IMR-90 (cell line): ENCODE results near the gene SCN1B. TPM values are rescaled to one million over a fixed set of nuclear protein-coding genes. Genes with fewer than 3 reads are reported as not detected.

ENCODE experiments used
- ATAC-seq: fragments of 200-7000 bp; cut with Tn5 transposase; 2 replicates; pipeline ENCODE4 v1.9.1; 2020; ENCODE audit warnings: low read depth, mild to moderate bottlenecking, moderate library complexity
- BruUV-seq: library from RNA; stranded (reverse); fragments of 400-500 nt; replicated peaks from 2 replicates; lab custom pipeline; 2021; lab: Mats Ljungman, UMichigan
- CTCF ChIA-PET: fragments of 300-600 bp; formaldehyde crosslinking; extraction: SDS; loops from one replicate; lab custom pipeline; 2021; ENCODE audit warnings: antibody characterized with exemption; lab: Yijun Ruan, JAX
- POLR2A ChIA-PET: fragments of 300-600 bp; sonication (Branson Sonifier 250); formaldehyde crosslinking; loops from one replicate; lab custom pipeline; 2022; ENCODE audit warnings: antibody characterized with exemption; ENCODE audit not compliant: unreplicated experiment; lab: Charles Lee
- DNase-seq: peaks from one replicate; pipeline ENCODE4 v3.0.0; 2013
- H2AFZ ChIP-seq: replicated peaks from 2 replicates; pipeline ENCODE3; 2013; ENCODE audit warnings: low read length, mild to moderate bottlenecking; ENCODE audit not compliant: poor library complexity
- H2AK5ac ChIP-seq: 2 replicates; pipeline ENCODE4 v1.6.1; 2013; ENCODE audit warnings: low read depth, low read length, inconsistent platforms
- H2AK9ac ChIP-seq: replicated peaks from 2 replicates; pipeline ENCODE3; 2013; ENCODE audit warnings: mild to moderate bottlenecking, low read depth, low read length, moderate library complexity; ENCODE audit not compliant: poor library complexity
- H2BK120ac ChIP-seq: 2 replicates; pipeline ENCODE4 v1.6.1; 2013; ENCODE audit warnings: low read depth, low read length, inconsistent platforms
- H2BK15ac ChIP-seq: 3 replicates; pipeline ENCODE4 v1.6.1; 2013; ENCODE audit warnings: low read depth, low read length, inconsistent platforms
- H2BK20ac ChIP-seq: 2 replicates; pipeline ENCODE4 v1.6.1; 2013; ENCODE audit warnings: low read depth, mild to moderate bottlenecking, inconsistent platforms, low read length, moderate library complexity
- H2BK5ac ChIP-seq: 2 replicates; pipeline ENCODE4 v1.6.1; 2013; ENCODE audit warnings: mild to moderate bottlenecking, low read depth, low read length, inconsistent platforms; ENCODE audit not compliant: poor library complexity, severe bottlenecking
- H3K14ac ChIP-seq: replicated peaks from 2 replicates; pipeline ENCODE4 v1.6.1; 2013; ENCODE audit warnings: low read depth, low read length, inconsistent platforms
- H3K18ac ChIP-seq: 2 replicates; pipeline ENCODE4 v1.6.1; 2013; ENCODE audit warnings: low read depth, low read length, control low read depth
- H3K23ac ChIP-seq: 2 replicates; pipeline ENCODE4 v1.6.1; 2013; ENCODE audit warnings: low read depth, low read length, inconsistent platforms
- H3K27ac ChIP-seq: 2 replicates; pipeline ENCODE4 v1.5.1; 2013; ENCODE audit warnings: mild to moderate bottlenecking, control low read depth, low read length; ENCODE audit not compliant: insufficient read depth
- H3K27me3 ChIP-seq: 2 replicates; pipeline ENCODE4 v1.6.1; 2013; ENCODE audit warnings: low read length; ENCODE audit not compliant: control insufficient read depth, insufficient read depth
- H3K36me3 ChIP-seq: 2 replicates; pipeline ENCODE4 v1.6.1; 2013; ENCODE audit warnings: low read length, mixed read lengths; ENCODE audit not compliant: control insufficient read depth, insufficient read depth
- H3K4ac ChIP-seq: 2 replicates; pipeline ENCODE4 v1.6.1; 2013; ENCODE audit warnings: low read depth, low read length, inconsistent platforms
- H3K4me1 ChIP-seq: 2 replicates; pipeline ENCODE4 v1.6.1; 2013; ENCODE audit warnings: low read length, mixed read lengths; ENCODE audit not compliant: control insufficient read depth, insufficient read depth
- H3K4me2 ChIP-seq: 2 replicates; pipeline ENCODE4 v1.6.1; 2013; ENCODE audit warnings: low read depth, mild to moderate bottlenecking, control low read depth, low read length, moderate library complexity
- H3K4me3 ChIP-seq: 2 replicates; pipeline ENCODE4 v1.5.1; 2013; ENCODE audit warnings: low read depth, mild to moderate bottlenecking, control low read depth, low read length, moderate library complexity; ENCODE audit not compliant: insufficient read depth
- H3K56ac ChIP-seq: 2 replicates; pipeline ENCODE4 v1.6.1; 2013; ENCODE audit warnings: low read length, inconsistent platforms; ENCODE audit not compliant: insufficient read depth; ENCODE audit errors: extremely low read depth
- H3K79me1 ChIP-seq, 2 experiments: 2 replicates each; pipeline ENCODE4 v1.6.1; 2013; ENCODE audit warnings: low read length in 2 of 2, inconsistent platforms in 1 of 2, low read depth in 1 of 2
- H3K9ac ChIP-seq: 2 replicates; pipeline ENCODE4 v1.6.1; 2013; ENCODE audit warnings: low read depth, low read length, control low read depth
- H3K9me1 ChIP-seq: 2 replicates; pipeline ENCODE4 v1.6.1; 2013; ENCODE audit warnings: low read length, inconsistent platforms; ENCODE audit not compliant: insufficient read depth
- H3K9me3 ChIP-seq: 2 replicates; pipeline ENCODE4 v1.6.1; 2013; ENCODE audit warnings: low read length; ENCODE audit not compliant: control insufficient read depth, insufficient read depth
- H4K20me1 ChIP-seq: 2 replicates; pipeline ENCODE4 v1.6.1; 2013; ENCODE audit warnings: low read length, inconsistent platforms; ENCODE audit not compliant: insufficient read depth
- H4K5ac ChIP-seq: 2 replicates; pipeline ENCODE4 v1.6.1; 2013; ENCODE audit warnings: mild to moderate bottlenecking, low read depth, low read length, control low read depth
- H4K8ac ChIP-seq, 2 experiments: 2 replicates each; pipeline ENCODE4 v1.6.1; 2013; ENCODE audit warnings: low read depth in 2 of 2, low read length in 2 of 2, control low read depth in 1 of 2, inconsistent platforms in 1 of 2
- H4K91ac ChIP-seq: 2 replicates; pipeline ENCODE4 v1.6.1; 2013; ENCODE audit warnings: low read depth, low read length, inconsistent platforms; ENCODE audit not compliant: insufficient read depth
- BHLHE40 ChIP-seq: fragments of 150-350 bp; IDR thresholded peaks from 2 replicates; pipeline ENCODE4 v1.6.1; 2016; ENCODE audit warnings: mild to moderate bottlenecking, low read depth, low read length
- CEBPB ChIP-seq: IDR thresholded peaks from 2 replicates; pipeline ENCODE4 v1.6.1; 2012; ENCODE audit warnings: low read depth, low read length, improper control_type of control experiment
- CHD1 ChIP-seq: IDR thresholded peaks from 2 replicates; pipeline ENCODE4 v1.6.1; 2012; ENCODE audit warnings: low read depth, low read length, improper control_type of control experiment
- MAFK ChIP-seq: IDR thresholded peaks from 2 replicates; pipeline ENCODE4 v1.6.1; 2012; ENCODE audit warnings: low read depth, low read length, improper control_type of control experiment
- MAZ ChIP-seq: IDR thresholded peaks from 2 replicates; pipeline ENCODE4 v1.6.1; 2012; ENCODE audit warnings: low read depth, mild to moderate bottlenecking, low read length, improper control_type of control experiment, moderate library complexity, borderline replicate concordance
- NFE2L2 ChIP-seq: fragments of 150-350 bp; IDR thresholded peaks from 2 replicates; pipeline ENCODE4 v1.6.1; 2016; ENCODE audit warnings: low read depth, mild to moderate bottlenecking, low read length
- RFX5 ChIP-seq: IDR thresholded peaks from 2 replicates; pipeline ENCODE4 v1.8.0; 2012; ENCODE audit warnings: low read depth, mild to moderate bottlenecking, low read length, moderate library complexity
- USF2 ChIP-seq: fragments of 150-350 bp; IDR thresholded peaks from 2 replicates; pipeline ENCODE4 v1.6.1; 2017; ENCODE audit warnings: mild to moderate bottlenecking, antibody characterized with exemption, low read length, low read depth
- WGBS, 2 experiments: methylation state at CpG; one replicate each; pipeline versions ENCODE4 v1.1.5 to v1.1.7; 2013; ENCODE audit warnings: missing lambda C conversion rate in 2 of 2; ENCODE audit not compliant: insufficient read length in 1 of 2; ENCODE audit errors: extremely low coverage in 2 of 2; 5-methylcytosine and 5-hydroxymethylcytosine counted together
- dilution Hi-C: fragments of 300-500 bp; cut with HindIII; formaldehyde crosslinking; loops from one replicate; pipeline ENCODE4 v1.14.3; 2018; ENCODE audit warnings: low sequenced_read_pairs; ENCODE audit not compliant: unreplicated experiment
- in situ Hi-C: fragments of 300-500 bp; cut with MboI; formaldehyde crosslinking; loops from 3 replicates; pipeline ENCODE4 v1.14.3; 2019; ENCODE audit warnings: low sequenced_read_pairs, inconsistent platforms, mixed read lengths
- intact Hi-C: fragments of 100-400 bp; cut with micrococcal nuclease; formaldehyde crosslinking; loops from 2 replicates; pipeline ENCODE4 v1.10.0; 2022
- polyA plus RNA-seq, 3 experiments: library from polyadenylated mRNA; depleted of rRNA; stranded (reverse); fragments of >200 nt; gene quantifications; 2 replicates each; pipeline ENCODE4 v1.2.3, GENCODE V29; 2012; ENCODE audit warnings: low replicate concordance in 1 of 3
- total RNA-seq: library from RNA; depleted of rRNA; stranded (reverse); fragments of >200 nt; gene quantifications from 2 replicates; pipeline ENCODE4 v1.2.3, GENCODE V29; 2012
- TF ChIP-seq, protein P1 (sequence below): conservative IDR thresholded peaks from 2 replicates; pipeline ENCODE4 v1.5.1; 2012; ENCODE audit warnings: mild to moderate bottlenecking, low read depth, low read length, improper control_type of control experiment
- TF ChIP-seq, protein P2 (sequence below): fragments of 150-350 bp; IDR thresholded peaks from 2 replicates; pipeline ENCODE4 v1.6.1; 2016; ENCODE audit warnings: low read depth, mild to moderate bottlenecking, low read length, moderate library complexity, borderline replicate concordance

The SCN1B gene
- total and polyA plus RNA-seq, 2 of the 4 experiments (the other 2 are of a cell fraction) = 2.0 to 9.6 TPM

- no peak overlapping the region for H3K4ac ChIP-seq
- no peaks in the 10 kb centered on the region for H4K20me1 ChIP-seq
- ATAC-seq (no peak), DNase-seq (no peak)
- no peak overlapping the region for H3K27ac ChIP-seq
- no peak overlapping the region for H2BK15ac ChIP-seq
- no TSS peak for BruUV-seq
- H3K14ac ChIP-seq = no peak overlapping the region
- dilution Hi-C loops = no loop called here
- no peak overlapping the region for H2AFZ ChIP-seq
- TF ChIP-seq, protein P1, sequence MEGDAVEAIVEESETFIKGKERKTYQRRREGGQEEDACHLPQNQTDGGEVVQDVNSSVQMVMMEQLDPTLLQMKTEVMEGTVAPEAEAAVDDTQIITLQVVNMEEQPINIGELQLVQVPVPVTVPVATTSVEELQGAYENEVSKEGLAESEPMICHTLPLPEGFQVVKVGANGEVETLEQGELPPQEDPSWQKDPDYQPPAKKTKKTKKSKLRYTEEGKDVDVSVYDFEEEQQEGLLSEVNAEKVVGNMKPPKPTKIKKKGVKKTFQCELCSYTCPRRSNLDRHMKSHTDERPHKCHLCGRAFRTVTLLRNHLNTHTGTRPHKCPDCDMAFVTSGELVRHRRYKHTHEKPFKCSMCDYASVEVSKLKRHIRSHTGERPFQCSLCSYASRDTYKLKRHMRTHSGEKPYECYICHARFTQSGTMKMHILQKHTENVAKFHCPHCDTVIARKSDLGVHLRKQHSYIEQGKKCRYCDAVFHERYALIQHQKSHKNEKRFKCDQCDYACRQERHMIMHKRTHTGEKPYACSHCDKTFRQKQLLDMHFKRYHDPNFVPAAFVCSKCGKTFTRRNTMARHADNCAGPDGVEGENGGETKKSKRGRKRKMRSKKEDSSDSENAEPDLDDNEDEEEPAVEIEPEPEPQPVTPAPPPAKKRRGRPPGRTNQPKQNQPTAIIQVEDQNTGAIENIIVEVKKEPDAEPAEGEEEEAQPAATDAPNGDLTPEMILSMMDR = no peak
- TF ChIP-seq CHD1 = no peak
- no peak for TF ChIP-seq MAZ
- TF ChIP-seq RFX5 = no peak
- no peak for TF ChIP-seq USF2
- TF ChIP-seq CEBPB = no peak
- TF ChIP-seq, protein P2, sequence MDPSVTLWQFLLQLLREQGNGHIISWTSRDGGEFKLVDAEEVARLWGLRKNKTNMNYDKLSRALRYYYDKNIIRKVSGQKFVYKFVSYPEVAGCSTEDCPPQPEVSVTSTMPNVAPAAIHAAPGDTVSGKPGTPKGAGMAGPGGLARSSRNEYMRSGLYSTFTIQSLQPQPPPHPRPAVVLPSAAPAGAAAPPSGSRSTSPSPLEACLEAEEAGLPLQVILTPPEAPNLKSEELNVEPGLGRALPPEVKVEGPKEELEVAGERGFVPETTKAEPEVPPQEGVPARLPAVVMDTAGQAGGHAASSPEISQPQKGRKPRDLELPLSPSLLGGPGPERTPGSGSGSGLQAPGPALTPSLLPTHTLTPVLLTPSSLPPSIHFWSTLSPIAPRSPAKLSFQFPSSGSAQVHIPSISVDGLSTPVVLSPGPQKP = no peak
- TF ChIP-seq MAFK = no peak
- TF ChIP-seq BHLHE40 = no peak
- no peak for TF ChIP-seq NFE2L2
- H3K79me1 ChIP-seq = no peaks in the 10 kb centered on the region
- H3K9me1 ChIP-seq = no peaks in the 10 kb centered on the region
- H4K91ac ChIP-seq = no peak overlapping the region
- H3K56ac ChIP-seq = no peak overlapping the region
- H3K36me3 ChIP-seq = no peaks in the 10 kb centered on the region
- WGBS, 2 experiments = 83% methylated on average over 5 of the region's 13 CpGs; no CpG with 5 or more reads in 1 of the 2 experiments
- no peak overlapping the region for H3K23ac ChIP-seq
- POLR2A ChIA-PET = interaction anchor here (0.6 kb wide), 1 partner anchor 554 kb away, joined by 3 read pairs; no protein-coding TSS in a partner anchor
- H3K4me1 ChIP-seq = peaks cover 5% of the 10 kb centered on the region; the same call in 1 of the 2 replicates
- no peak overlapping the region for H3K18ac ChIP-seq
- no peak overlapping the region for H4K5ac ChIP-seq
- H2BK5ac ChIP-seq = no peak overlapping the region
- H3K9ac ChIP-seq = no peak overlapping the region
- no peaks in the 10 kb centered on the region for H3K9me3 ChIP-seq
- in situ Hi-C loops = no loop called here
- H4K8ac ChIP-seq = no peak overlapping the region
- no peak overlapping the region for H3K4me3 ChIP-seq
- H2AK9ac ChIP-seq = no peak overlapping the region
- H3K27me3 ChIP-seq = peaks cover 1% of the 10 kb centered on the region; the same call in 1 of the 2 replicates
- H2BK20ac ChIP-seq = no peak overlapping the region
- no peak overlapping the region for H2AK5ac ChIP-seq
- H2BK120ac ChIP-seq = no peak overlapping the region
- CTCF ChIA-PET = no interaction called here
- intact Hi-C loops = no loop called here
- no peak overlapping the region for H3K4me2 ChIP-seq
Observed at GRCh38 chr19:35037716-35038622, 7.7 kb downstream of the SCN1B start.
